HG03442 (cell line): ENCODE measurements around the gene NUCB1.
"Not testable (repeated sequence)": the region's sequence is repeated elsewhere in the genome, so short reads cannot be mapped to it uniquely, and the experiment has no call there.

Experiments
- ATAC-seq: cut with Tn5 transposase; IDR thresholded peaks from one replicate; pipeline ENCODE4 v1.9.1; 2021; ENCODE audit warnings: mild to moderate bottlenecking, moderate library complexity; ENCODE audit not compliant: unreplicated experiment

Gene NUCB1

DNA sequence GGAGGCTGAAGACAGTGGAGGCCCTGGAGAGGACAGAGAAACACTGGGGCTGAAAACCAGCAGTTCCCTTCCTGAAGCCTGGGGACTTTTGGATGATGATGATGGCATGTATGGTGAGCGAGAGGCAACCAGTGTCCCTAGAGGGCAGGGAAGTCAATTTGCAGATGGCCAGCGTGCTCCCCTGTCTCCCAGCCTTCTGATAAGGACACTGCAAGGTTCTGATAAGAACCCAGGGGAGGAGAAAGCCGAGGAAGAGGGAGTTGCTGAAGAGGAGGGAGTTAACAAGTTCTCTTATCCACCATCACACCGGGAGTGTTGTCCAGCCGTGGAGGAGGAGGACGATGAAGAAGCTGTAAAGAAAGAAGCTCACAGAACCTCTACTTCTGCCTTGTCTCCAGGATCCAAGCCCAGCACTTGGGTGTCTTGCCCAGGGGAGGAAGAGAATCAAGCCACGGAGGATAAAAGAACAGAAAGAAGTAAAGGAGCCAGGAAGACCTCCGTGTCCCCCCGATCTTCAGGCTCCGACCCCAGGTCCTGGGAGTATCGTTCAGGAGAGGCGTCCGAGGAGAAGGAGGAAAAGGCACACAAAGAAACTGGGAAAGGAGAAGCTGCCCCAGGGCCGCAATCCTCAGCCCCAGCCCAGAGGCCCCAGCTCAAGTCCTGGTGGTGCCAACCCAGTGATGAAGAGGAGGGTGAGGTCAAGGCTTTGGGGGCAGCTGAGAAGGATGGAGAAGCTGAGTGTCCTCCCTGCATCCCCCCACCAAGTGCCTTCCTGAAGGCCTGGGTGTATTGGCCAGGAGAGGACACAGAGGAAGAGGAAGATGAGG is 26.4 kb upstream of the NUCB1 start:
- ATAC-seq: no peak

GRCh38 chr19:48874303-48875135 is 25.6 kb upstream of the NUCB1 start:
- no peak for ATAC-seq

DNA sequence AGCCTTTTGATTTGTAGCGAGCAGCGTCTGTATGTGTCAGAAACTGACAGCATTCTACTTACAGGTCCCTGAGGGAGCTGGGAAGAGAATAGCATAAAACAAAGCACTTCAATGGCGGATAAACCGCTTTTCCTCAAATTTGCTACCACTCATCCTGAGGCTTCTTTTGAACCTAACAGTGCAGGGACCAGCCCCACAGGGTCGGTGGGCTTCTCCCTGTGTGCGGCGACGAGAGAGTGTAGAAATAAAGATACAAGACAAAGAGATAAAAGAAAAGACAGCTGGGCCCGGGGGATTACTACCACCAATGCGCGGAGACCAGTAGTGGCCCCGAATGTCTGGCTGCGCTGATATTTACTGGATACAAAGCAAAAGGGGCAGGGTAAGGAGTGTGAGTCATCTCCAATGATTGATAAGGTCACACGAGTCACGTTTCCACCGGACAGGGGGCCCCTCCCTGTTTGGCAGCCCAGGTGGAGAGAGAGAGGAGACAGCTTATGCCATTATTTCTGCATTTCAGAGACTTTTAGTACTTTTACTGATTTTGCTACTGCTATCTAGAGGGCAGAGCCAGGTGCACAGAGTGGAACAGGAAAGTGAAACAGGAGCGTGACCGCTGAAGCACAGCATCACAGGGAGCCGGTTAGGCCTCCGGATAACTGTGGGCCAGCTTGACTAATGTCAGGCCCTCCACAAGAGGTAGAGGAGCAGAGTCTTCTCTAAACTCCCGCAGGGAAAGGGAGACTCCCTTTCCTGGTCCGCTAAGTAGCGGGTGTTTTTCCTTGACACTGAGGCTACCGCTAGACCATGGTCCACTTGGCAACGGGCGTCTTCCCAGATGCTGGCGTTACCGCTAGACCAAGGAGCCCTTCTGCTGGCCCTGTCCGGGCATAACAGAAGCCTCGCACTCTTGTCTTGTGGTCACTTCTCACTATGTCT is 23.8 kb upstream of the NUCB1 start:
- ATAC-seq: not testable (repeated sequence)

DNA sequence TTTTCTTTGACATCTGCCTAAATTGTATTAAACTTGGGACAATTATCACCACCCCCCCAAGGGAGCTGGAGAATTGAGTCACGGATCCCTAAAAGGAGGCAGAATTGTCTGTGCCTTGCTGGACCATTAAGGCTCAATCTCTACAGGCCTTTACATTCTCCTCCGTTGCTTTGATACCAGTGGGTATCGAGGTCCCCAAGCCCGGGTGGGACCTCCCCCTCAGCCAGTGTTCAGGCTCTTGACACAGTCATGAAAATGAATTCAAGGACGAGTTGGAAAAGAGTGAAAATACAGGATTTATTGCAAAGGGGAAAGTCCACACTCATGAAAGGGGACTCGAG is 22.3 kb upstream of the NUCB1 start:
- ATAC-seq: no peak

GRCh38 chr19:48878196-48879024 is 21.7 kb upstream of the NUCB1 start:
- no peak for ATAC-seq

- no peak for ATAC-seq
Measured at GRCh38 chr19:48879025-48879637, 21.0 kb upstream of the NUCB1 start.

DNA sequence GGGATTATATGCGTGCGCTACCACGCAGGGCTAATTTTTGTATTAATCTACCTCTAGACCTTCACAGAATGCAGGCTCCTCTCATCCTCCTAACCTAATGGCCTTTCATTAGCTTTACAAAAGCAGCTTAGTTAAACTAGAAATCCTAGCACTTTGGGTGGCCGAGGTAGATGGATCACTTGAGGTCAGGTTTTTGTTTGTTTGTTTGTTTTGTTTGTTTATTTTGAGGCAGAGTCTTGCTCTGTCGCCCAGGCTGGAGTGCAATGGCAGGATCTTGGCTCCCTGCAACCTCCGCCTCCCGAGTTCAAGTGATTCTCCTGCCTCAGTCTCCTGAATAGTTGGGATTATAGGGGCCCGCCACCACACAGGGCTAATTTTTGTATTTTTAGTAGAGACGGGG is 20.4 kb upstream of the NUCB1 start:
- ATAC-seq: not testable (repeated sequence)

DNA sequence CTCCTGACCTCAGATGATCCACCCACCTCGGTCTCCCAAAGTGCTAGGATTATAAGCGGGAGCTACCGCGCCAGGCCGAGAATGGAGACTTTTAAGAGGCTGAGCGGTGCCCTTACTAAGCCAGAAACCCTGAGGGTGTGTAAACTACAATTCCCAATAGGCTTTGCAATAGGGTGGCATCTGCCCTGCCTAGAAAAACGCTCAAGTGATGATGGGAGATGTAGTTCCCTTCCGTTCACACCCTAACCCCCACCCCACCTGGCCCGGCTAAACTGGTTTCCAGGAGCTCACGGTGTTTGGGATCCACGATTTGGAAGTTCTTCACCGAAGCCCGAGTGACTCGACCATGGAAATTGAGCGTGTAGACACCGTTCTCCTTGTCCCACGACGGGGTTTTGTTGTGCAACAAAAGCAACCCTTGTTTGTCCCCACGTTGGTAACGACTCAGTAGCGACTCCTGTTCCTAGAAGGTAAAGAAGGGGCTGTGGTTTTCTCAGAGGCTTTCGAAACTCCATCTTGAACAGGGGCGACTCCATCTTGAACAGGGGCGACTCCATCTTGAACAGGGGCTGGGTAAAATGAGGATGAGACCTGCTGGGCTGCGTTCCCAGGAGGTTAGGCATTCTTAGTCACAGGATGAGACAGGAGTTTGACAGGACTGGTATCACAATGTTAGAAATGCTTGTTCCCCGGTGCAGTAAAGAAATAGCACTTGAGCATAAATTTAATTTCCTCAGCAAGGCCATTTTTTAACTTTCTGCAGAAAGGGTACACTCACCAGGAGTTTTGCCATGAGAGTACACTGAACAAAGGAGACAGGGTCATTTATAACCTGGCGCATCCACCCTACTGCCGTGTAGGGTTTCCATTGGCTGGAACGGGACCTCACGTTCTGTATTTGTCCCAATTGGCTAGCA is 18.1 kb upstream of the NUCB1 start:
- no peak for ATAC-seq

DNA sequence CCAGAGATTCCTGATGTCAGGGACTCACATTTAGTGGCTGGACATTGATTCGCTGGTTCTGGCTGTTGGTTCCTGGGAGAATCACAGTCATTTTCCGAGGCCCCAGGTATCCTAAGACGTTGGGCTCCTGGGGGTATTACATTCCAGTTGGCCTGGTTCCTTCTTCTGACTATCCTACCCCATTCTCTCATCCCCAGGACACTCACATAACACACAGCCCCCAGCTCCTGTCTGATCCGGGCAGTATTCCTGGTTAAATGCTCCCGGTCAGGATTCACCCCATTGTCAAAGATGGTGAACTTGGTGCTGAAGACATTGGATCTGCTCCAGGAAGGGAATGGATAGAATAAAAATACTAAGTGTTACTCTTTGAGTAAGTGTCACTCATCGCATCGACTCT is 16.4 kb upstream of the NUCB1 start:
- no peak for ATAC-seq

DNA sequence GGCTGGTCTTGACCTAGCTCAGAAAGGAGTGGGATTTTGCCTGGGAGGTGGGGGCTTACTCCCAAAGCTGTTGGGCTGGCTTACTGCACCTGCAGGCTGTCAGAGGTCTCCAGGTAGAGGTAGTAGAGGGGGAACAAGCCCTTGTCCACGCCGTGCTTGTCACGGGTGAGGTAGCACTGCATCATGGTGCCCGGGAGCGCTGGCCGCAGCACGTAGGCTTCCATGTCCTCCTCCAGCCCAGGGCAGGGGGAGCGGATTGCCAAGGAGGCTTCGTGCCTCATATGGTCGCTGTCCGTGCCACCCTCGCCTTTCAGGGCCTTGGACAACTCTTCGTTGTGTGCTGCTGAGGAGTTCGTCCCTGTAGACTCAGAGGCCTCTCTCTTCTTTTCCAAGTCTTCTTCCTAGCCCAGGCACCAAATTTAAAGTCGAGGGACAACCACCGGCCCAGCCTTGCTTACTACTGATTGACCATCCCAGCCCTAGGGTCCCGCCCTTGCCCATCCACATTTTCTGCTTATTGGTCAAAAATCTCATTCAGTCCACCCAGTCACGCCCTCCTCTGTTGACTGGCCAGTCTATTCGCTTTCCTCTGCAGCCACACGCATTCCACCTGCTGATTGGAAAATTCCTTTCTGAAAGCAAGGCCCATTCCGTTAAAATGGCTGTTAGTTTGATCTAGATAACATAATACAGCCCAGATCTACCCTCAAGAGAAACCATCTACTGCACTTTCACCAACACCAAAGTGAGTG is 12.1 kb upstream of the NUCB1 start:
- no peak for ATAC-seq

DNA sequence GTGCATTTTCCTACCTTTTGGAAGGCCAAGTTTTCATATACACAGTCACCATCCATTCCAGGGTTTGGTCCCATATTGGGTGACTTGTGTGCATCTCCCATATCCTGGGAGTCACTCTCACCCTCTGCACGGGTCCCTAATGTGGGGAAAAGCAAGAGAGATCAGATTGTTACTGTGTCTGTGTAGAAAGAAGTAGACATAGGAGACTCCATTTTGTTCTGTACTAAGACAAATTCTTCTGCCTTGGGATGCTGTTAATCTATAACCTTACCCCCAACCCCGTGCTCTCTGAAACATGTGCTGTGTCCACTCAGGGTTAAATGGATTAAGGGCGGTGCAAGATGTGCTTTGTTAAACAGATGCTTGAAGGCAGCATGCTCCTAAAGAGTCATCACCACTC is 10.6 kb upstream of the NUCB1 start:
- ATAC-seq: not testable (repeated sequence)

DNA sequence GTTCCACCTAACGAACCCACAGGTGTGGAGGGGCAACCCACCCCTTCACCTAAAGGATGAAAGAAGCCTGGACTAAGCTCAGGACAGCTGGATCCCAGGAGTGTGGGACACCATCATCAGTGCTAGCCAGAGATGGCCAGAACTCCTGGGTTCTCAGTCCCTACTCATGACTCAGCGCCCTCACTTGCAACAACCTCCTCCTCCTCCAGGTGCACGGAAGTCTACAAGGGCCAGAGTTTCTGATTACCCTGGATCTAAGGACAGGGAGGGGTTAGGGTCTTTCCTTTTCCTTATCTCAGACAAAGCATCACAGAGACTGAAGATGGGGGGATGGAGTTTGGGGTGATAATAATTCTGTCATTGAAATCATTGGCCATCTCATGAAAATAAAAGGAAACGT is 9.6 kb upstream of the NUCB1 start:
- ATAC-seq: no peak

DNA sequence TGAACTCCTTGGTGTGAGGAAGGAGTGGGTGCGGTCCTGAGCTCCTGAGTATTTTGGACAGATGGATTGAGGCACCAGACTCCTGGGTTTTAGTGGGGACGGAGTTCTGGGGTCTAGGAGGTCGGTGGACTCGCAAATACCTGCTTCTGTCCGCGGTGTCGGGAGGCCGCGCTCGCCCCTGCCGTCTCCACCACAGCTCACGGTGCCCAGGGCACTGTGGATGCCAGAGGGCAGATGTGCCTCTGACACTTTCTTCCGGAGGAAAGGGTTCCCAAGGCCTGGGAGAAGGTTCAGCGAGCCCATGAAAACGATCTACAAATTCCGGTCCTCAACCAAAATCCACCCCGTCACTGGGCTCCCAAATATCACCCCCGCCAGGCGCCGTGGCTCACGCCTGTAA is 4.9 kb upstream of the NUCB1 start:
- ATAC-seq: no peak

- ATAC-seq: no peak
Measured at GRCh38 chr19:48896191-48896720, 3.9 kb upstream of the NUCB1 start.

DNA sequence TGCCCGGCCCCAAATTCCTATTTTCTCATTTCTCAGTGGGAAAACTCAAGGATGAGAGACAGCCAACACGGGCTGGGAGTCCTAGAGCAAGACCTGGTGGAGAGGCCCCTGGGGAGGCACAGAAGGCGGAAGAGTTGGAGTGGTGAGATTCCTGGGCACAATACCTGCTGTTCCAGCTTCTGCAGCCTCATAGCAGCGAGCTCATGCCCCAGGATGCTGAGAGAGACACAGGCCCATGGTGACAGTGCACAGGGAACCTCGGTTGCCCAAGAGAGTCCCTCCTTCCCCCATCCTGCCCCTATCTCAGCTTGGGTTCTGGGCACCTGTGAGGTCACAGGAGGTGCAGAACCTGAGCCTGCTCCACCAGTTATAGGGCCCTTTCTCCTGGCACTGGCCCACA is 2.9 kb upstream of the NUCB1 start:
- ATAC-seq: no peak

DNA sequence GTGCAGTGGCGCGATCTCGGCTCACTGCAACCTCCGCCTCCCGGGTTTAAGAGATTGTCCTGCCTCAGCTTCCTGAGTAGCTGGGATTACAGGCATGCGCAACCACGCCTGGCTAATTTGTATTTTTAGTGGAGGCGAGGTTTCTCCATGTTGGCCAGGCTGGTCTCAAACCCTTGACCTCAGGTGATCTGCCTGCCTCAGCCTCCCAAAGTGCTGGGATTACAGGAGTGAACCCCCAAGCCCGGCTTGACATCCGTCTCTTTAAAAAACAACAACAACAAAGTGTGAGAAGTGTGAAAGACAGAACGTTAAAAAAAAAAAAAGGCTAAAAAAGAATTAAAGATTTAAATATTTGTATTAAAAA is 744 bp upstream of the NUCB1 start:
- not testable (repeated sequence) for ATAC-seq

GRCh38 chr19:48900477-48901406 is 630 bp downstream of the NUCB1 start:
- ATAC-seq: no peak
